ENCODE measurements around the gene RPS6KA5.
A peak's percentile ranks its signal among the peaks of the same experiment; 100 is the strongest.
"Not testable (repeated sequence)": the region's sequence is repeated elsewhere in the genome, so short reads cannot be mapped to it uniquely, and the experiment has no call there.

Gene RPS6KA5

GRCh38 chr14:91065266-91065665 lies 4.8 kb upstream of the RPS6KA5 start:
- DNase-seq, result no peak

- DNase-seq, result no peak
Measured at GRCh38 chr14:91063119-91063518, 2.7 kb upstream of the RPS6KA5 start.

- no peak for DNase-seq
Measured at GRCh38 chr14:91062600-91062999, 2.2 kb upstream of the RPS6KA5 start.

- no peak for DNase-seq
Measured at GRCh38 chr14:91061056-91061887, 831 bp upstream of the RPS6KA5 start.

- peak; percentile 59 for DNase-seq
Measured at GRCh38 chr14:91059576-91060350, 678 bp downstream of the RPS6KA5 start.

GRCh38 chr14:91058042-91058581 lies 2.3 kb downstream of the RPS6KA5 start:
- no peak for DNase-seq

- DNase-seq, result no peak
Measured at GRCh38 chr14:91056361-91056760, 4.1 kb downstream of the RPS6KA5 start.

GRCh38 chr14:91055016-91055415 lies 5.4 kb downstream of the RPS6KA5 start:
- DNase-seq, result no peak

- DNase-seq, result no peak
Measured at GRCh38 chr14:91048676-91049075, 11.8 kb downstream of the RPS6KA5 start.

GRCh38 chr14:91048265-91048664 lies 12.2 kb downstream of the RPS6KA5 start:
- DNase-seq, result no peak

- no peak for DNase-seq
Measured at GRCh38 chr14:91047174-91047753, 13.2 kb downstream of the RPS6KA5 start.

GRCh38 chr14:91046488-91047072 lies 13.9 kb downstream of the RPS6KA5 start:
- DNase-seq, result no peak

GRCh38 chr14:91041450-91041849 lies 19.0 kb downstream of the RPS6KA5 start:
- no peak for DNase-seq

- no peak for DNase-seq
Measured at GRCh38 chr14:91040545-91040944, 19.9 kb downstream of the RPS6KA5 start.

- DNase-seq, result no peak
Measured at GRCh38 chr14:91038439-91038838, 22.0 kb downstream of the RPS6KA5 start.

- no peak for DNase-seq
Measured at GRCh38 chr14:91036741-91037469, 23.5 kb downstream of the RPS6KA5 start.

- no peak for DNase-seq
Measured at GRCh38 chr14:91035855-91036254, 24.6 kb downstream of the RPS6KA5 start.

GRCh38 chr14:91034379-91034778 lies 26.1 kb downstream of the RPS6KA5 start:
- DNase-seq, result not testable (repeated sequence)

- no peak for DNase-seq
Measured at GRCh38 chr14:91032248-91032647, 28.2 kb downstream of the RPS6KA5 start.

GRCh38 chr14:91031666-91032065 lies 28.8 kb downstream of the RPS6KA5 start:
- no peak for DNase-seq

GRCh38 chr14:91029456-91030217 lies 30.8 kb downstream of the RPS6KA5 start:
- no peak for DNase-seq

- DNase-seq, result no peak
Measured at GRCh38 chr14:91027561-91027960, 32.9 kb downstream of the RPS6KA5 start.

All from stimulated activated naive CD4-positive, alpha-beta T cell treated with Interleukin-2 at 50 U/mL for 16 hours (primary cell).